ENCODE results near the gene KRT10.
"Not testable (repeated sequence)": the region's sequence is repeated elsewhere in the genome, so short reads cannot be mapped to it uniquely, and the experiment has no call there.

Gene KRT10

DNA sequence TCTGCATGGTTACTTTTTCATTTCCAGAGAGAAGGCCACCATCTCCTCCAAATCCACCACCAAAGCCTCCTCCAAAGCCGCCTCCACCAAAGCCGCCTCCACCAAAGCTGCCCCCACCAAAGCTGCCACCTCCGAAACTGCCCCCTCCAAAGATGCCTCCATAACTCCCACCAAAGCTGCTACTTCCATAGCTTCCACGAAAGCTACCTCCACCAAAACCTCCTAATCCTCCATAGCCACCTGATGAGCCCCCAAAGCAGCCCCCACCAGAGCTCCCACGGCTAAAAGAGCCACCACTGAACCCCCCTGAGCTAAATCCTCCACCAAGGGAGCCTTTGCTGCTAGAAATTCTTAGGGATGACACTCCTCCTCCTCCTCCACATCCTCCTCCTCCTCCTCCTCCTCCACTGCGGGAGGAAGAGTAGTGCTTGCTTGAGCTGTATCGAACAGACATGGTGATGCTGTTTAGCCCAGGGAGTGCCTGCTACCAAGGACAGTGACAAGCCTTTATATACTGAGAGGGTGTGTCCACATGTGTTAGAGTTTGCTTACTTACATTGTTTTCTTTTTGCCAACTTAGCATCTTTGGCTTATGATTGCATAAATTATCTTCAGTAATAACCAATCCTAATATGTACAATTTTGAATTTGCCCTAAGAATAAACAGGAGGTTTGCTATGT, at the start of gene KRT10:
Gene KRT10, minus strand, starts transcription at position 483 of the 681 bp plus-strand sequence. Its CDS starts 29 bp downstream, at position 454.
- DNase-seq: no peak

DNA sequence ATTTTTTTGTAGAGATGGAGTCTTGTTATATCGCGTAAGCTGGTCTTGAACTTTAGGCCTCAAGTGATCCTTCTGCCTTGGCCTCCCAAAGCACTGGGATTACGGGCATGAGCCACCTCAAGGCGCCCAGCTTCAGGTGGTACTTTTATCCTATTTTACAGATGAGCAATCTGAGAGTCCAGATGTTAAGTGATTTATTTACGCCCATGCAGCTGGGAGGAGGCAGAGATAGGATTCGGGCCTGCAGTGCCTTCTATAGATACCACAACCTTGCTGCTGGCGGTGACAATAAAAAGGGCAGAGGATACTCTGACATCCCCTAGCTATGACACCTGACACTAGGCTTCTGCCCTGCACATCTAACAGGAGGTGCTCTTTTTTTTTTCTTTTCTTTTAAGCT, 48.9 kb upstream of the KRT10 start:
- DNase-seq: no peak

DNA sequence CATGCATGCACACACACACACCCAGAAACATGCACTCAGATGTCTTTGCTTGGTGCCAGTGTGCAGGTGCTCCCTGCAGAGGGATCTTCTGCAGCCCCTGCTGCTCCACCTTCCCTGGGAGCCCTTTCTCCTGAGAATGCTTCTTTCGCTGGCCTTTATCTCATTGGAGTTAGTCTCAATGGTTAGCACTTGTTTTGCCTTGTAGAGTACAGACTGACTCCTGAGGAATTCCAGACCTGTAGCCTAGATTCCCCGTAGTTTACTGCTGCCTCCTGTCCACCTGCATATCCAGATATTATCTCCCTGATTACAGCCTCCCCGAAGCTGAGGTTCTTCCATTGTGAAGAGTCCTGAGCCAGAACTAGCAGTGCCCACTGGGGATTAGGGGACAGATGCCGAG, 47.7 kb upstream of the KRT10 start:
- DNase-seq: no peak

DNA sequence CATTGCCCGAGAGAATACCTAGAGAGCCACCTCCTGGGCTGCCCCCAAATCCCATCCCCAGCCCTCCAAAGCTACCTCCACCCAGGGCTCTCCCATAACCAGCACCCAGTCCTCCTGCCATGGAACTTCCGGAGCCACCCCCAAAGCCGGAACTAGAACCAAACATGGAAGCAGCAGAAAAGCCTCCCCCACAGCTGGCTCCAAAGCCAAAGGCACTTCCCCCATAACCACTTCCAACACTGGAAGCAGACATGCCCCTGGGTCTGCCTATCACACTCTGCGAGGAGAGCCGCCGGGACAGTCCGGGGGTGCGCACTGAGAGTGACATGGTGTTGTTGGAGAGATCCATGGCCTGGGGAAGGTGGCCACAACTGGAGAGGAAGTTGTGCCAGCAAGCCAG, 44.4 kb upstream of the KRT10 start, which contains the start of gene KRT12:
Gene KRT12, minus strand, starts transcription at position 386 of the 400 bp plus-strand sequence. Its CDS starts 37 bp downstream, at position 349.
- DNase-seq: no peak

DNA sequence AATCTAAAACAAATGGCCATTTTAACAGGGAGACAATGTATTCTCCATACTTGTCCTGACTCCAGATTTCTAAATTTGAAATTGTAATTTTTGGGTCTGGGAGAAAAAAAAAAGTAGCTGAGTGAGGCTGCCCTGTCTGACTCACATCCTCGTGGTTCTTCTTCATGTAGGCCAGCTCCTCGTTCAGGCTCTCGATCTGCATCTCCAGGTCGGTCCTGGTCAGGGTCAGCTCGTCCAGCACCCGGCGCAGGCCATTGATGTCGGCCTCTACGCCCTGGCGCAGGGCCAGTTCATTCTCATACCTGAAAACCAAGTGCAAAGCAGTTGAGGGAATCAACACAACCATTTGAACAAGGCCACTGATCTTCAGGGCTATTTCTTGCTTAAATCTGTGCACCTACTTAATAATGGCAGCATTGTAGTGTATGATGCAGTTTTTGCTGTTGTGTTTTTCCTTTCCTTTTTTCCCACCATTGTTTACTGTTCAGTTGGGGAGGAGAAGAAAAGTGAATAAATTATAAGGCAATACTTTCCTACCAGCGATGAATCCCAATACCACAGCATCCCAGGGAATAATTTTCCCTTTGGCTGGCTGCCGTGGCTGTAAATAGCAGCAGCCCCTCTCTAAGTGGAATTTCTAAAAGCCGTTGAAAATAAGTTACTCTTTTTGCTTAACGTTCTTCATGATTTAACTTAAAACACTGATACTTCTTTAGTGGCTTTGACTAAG, 42.4 kb upstream of the KRT10 start:
- DNase-seq: no peak

DNA sequence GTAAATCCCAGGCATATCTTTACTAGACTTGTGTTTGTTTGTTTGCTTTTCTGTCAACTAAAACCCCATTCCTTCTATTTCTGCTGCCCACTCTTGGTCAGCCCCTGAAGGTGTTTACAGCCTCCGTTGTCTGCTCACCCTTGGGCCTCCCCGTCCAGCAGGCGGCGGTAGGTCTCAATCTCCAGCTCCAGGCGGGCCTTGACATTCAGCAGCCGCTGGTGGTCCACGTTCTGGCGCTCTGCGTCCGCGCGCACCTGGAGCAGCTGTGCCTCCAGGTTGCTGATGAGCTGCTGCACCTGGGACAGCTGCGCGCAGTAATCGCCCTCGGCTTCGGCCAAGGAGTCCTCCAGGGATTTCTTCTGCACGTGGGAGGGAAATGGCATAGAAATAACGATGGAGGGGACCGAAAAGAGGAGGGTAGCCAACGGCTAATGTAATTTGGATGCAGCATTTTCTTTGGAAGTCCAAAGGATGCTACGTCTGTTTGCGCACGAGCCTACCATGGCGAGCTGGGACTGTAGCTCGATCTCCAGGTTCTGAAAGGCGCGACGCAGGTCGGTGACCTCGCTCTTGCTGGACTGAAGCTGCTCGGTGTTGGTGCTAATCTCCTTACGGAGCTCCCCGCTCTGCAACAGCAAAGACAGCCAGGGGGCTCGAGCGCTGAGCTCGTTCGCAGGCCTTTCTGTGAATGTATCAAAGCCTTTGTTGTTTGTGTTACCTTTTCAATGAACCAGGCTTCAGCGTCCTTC, 40.7 kb upstream of the KRT10 start:
- no peak for DNase-seq

DNA sequence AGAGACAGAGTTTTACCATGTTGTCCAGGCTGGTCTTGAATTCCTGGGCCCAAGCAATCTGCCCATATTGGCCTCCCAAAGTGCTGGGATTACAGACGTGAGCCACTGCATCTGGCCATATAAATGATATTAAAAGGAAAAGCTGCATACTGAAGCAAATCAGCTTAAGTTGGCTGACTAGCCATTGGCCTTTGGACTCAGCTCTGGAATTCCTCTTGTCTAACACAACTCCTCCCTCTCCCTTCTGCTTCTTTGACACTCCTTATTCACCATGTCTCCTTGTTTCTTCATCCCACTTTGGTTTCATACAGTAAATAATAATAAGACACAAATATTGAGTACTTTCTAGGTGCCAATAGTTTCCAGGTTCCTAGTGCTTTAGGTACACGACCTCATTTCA, 37.1 kb upstream of the KRT10 start:
- DNase-seq: no peak

DNA sequence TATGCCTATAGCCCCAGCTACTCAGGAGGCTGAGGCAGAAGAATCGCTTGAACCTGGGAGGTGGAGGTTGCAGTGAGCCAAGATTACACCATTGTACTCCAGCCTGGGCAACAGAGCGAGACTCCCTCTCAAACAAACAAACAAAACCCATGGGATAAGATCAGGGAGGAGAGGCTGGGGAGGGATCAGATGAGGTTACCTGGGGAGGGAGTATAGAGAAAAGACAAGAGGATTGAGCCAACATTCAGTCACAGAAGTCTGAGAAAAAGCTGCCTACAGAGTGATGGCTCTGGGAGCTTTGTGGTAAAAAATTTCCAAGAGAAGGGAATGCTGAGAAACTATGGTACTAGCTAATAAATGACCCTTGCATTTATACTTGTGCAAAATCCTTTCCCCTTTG, 36.3 kb upstream of the KRT10 start:
- DNase-seq: not testable (repeated sequence)

DNA sequence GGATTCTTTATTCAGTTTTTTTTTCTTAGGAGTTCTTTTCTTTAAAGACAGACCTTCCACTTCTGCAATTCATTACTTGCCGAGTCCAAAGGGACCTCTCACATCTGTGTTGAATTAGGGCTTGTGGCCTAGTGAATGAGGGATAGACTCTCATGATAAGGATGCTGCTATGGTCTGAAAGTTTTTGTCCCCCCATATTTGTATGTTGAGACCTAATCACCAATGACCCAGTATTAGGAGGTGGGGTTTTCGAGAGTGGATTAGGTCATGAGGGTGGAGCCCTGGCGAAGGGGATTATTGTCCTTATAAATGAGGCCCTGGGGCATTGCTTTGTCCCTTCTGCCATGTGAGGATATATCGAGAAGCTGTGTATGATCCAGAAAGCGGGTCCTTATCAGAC, 35.1 kb upstream of the KRT10 start:
- no peak for DNase-seq

DNA sequence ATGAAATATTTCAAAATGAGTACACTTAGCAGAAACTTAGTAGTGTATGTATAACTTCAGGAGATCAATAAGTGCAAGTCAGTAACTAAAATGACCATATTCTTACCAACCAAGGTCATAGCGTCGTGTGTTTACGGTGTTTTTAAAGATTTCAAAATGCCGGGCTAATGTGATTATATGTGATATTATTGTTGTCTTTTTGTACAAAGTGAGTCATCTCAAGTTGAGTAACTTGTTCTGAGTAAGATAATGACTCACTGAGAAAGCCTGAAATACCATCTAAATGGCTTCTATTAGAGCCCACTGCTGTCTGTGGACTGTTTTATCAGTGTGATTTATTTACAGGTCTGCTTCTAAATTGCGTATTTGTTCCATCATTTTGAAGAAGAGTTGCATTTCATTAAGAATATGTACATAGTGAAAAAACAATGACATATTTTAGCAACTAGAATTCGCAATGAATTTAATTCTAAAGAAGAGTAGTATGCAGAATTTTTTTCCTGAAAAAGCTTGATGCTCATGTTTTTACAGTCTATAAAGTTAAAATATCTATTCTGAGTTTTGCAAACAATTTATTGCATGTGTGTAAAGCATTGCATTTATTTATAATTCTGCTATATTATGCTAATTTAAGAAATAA, 31.9 kb upstream of the KRT10 start:
- DNase-seq: no peak

DNA sequence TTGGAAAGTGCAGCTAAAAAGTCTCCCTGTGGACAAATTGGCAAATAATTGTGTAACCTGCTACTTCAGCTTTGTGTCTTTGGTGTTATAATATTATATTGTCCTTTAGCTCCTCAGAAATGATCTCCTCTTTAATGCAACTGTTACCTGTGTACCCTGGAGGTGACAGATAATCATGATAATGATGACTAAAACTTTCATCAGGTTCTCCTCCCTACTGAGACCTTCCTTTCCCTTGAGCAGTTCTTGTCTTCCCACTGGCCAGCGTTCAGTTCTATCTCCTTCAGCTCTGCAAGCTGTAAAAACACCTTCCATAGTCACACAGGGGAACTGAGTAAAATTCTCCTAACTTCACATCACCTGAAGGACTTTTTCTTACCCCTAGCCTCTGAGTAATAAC, 29.9 kb upstream of the KRT10 start:
- no peak for DNase-seq

DNA sequence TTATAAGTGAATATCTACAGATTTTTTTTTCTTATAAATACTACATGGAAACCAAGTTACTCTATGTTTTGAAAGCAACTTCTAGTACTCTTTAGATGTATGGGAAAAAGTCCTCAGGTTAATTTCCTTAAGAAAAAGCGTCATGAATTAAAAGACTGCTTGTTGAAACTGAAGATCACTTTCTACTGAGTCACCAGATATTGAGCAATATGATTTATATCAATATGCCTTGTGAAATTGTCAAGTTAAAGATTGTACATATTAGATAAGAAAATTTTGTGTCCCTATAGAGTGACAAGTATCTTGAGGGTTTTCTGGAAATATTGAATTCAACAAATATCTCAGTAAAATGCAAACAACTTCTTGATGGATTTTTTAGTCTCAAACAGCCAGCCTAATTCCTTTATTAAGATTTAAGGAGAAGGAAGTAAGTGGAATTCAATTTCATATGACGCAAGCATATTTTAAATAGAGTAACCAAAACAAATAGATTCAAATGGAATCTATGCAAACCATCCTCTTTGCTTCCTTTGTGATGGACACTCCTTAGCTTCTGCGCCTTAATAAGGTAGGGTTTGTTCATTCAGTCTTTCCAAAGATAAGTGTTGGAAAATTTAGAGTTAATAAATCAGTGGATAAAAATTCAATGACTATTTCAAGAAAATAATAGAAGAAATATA, 28.0 kb upstream of the KRT10 start:
- no peak for DNase-seq

DNA sequence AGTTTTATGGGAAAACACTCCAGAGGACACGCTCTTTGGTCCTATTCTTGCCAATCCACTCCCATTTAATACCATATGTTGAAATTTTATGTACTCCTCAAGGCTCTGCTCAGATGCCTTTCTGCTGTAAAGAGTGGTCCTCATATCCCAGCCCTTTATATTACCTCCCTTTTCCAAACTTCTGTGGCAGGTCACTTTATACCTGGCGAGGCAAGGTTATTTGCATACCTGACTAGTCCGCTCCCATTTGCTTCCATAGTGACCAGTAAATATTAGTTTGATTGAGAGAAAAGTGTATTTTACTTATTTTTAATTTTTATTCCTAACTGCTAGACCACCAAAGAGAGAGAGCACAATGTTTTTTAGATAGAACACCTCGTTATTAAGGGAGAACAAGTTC, 27.3 kb upstream of the KRT10 start:
- DNase-seq: no peak

DNA sequence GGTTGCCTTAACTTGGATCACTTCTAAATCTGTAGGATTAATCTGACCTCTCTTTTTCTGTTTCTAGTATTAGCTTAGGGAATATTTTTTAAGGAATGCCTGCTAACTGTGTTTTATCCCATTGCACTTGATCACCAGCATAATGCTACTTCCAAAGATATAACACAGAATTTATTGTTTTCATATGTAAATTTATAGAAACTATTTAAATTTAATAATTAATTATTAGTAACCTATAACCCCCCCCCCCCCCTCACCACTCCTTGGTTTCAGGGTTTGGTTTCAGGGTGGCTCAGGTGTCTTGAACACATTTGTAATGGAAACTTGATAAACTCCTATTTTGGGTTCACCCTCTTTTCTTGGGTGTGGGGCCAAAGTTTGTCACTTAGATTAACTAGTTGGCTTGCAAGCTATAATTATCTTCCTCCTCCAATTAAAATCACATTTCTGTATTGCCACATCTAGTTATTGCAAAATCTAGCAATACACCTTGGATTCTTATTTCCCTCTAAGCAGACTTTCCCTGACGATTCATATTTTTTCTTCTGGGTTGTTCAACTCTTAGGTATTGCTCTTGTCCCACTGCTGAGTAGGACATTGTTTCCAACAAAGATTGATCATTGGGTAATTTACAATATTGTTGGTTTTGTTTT, 26.3 kb upstream of the KRT10 start:
- DNase-seq: no peak

DNA sequence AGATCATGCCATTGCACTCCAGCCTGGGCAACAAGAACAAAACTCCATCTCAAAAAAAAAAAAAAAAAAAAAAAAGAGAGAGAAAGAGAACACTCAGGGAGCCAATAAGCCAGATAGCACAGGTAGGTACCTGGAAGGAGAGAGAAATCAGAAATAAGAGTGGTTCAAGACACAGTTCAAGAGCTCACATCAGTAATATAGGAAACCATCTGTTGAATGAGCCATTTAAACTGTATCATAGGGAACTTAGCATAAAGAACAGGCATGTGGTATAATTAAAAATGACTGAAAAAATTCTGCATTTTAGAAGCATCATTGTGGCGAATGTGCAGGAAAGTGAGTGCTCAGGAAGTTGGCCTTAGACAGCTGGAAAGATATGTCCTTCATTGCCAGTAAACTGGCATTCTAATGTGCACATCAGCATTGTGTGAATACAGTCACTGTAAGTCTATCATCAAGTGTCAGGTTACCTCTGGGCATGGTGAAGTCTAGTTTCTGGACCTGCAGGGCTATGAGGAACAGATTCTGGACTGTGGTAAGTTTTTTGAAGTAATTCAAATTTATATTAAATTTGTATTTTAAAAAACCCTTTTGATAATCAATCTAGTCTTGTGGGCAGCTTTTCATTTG, 24.2 kb upstream of the KRT10 start:
- no peak for DNase-seq

DNA sequence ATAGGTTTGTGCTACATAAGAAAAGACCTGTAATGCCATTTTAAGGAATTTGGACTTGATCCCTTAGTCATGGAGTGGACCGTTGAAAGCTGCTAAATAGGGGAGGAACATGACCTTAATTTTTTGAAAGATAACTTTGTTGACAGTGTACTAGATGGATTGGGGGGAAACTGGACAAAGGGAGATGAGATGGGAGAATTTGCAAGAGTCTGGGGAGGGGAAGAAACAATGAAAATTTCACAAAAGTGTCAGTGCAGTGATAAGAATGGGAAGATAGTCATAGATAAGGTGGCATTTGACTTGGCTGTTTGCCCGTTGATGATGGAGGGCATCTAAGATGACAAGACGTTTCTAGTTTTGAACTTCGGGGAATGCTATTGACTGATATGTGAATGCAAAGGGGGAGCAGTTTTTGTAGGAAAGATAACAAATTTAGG, 22.3 kb upstream of the KRT10 start:
- DNase-seq: no peak

DNA sequence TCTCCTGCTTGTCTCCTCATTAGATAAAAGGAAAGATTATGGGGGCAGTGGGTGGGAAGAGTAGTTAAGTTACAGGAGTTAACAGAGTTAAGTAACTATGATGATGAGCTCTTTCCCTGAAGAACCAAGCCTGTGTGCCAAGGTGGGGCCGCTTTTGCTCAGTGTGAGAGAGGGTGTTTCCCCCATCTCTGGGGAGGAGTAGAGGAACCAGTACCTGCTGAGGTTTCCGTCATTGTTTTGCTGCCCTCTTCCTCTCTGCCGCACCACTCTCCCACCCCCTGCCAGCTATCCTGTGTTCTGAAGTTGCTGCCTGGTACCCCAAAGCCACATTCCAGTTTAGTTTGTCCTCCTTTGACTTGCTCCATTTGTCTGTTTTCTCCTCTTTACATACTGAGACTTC, 20.8 kb upstream of the KRT10 start:
- DNase-seq: no peak

DNA sequence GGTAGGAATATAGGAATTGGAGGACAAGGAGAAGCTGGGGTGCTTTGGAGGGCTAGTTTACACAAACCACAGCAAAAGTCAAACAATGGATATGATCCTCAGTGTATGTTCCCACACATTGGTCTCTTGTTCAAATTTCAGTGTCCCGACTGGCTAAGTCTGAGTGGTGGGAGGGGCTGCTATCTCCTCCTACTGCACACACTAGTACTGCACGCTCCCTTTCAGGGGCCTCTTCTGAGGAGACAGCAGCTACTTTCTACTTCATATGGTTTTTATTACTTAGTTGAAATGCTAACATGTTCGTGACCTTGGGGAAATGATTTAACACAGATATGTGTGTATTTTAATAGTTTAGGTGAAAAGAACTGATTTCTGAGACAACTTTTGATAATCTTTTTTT, 18.8 kb upstream of the KRT10 start:
- no peak for DNase-seq

DNA sequence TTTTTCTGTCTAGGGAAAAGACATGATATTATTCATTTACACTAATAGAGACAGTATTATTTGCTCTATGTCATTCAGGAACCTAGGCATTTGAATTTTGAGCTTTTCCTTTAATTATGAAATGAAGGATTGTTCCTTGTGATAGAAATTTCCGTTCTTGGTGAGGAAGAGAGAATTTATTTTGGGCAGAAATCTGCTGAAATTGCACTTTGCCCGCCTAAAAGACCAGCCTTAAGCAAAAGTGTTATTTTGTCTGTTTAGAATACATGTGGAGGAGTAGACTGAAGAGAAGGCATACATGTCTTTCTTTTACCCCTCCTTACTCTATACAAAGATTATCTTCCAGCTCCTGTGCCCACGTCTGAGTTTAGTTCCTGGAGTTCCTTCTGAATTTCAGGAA, 16.8 kb upstream of the KRT10 start:
- no peak for DNase-seq

DNA sequence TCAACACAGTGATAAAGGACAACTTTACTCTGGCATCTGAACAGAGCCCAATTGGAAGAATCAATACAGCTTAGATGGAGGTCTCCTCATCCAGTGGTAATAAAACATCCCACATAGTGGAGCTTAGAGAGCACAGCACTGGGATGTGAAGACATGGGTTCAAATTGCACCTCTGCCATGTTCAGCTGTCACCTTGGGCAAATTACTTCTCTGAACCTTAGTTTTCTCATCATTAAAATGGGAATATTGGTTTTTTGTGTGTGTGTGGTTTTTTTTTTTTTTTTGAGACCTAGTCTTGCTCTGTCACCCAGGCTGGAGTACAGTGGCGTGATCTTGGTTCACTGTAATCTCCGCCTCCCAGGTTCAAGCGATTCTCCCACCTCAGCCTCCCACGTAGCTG, 13.6 kb upstream of the KRT10 start:
- DNase-seq: no peak
